ENCODE results near the gene OGFR.

DNA sequence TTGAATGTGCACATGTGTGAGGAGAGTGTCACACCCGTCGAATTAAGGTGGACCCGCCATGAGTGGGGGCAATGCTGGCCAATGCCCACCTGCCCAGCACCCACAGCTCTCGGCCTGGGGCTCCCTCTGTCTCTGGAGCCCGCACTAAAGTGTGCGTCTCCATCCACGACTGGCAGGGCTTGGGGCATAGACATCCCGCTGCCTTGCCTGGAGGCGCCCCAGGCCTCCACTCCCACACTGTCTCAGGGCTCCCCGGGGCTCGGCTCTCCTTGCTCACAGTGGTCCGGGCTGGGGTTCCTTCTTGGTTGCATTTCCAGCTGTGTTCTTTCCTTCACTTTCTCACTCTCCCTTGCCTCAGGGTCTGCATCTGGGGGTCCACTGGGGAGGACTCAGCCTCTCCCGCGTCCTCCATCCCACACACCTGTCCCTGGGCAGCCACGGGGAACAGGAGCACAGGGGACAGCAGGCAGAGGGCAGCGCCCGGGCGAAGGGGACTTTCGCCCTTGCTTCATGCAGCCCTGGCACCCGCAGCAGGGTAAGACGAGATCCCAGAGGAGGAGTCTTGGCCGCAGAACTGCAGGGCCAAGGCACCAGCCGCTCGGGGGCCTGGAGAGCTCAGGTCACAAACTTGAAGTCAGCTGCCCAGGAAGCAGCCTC, 28.5 kb upstream of the OGFR start:
- TF ChIP-seq, protein P1, sequence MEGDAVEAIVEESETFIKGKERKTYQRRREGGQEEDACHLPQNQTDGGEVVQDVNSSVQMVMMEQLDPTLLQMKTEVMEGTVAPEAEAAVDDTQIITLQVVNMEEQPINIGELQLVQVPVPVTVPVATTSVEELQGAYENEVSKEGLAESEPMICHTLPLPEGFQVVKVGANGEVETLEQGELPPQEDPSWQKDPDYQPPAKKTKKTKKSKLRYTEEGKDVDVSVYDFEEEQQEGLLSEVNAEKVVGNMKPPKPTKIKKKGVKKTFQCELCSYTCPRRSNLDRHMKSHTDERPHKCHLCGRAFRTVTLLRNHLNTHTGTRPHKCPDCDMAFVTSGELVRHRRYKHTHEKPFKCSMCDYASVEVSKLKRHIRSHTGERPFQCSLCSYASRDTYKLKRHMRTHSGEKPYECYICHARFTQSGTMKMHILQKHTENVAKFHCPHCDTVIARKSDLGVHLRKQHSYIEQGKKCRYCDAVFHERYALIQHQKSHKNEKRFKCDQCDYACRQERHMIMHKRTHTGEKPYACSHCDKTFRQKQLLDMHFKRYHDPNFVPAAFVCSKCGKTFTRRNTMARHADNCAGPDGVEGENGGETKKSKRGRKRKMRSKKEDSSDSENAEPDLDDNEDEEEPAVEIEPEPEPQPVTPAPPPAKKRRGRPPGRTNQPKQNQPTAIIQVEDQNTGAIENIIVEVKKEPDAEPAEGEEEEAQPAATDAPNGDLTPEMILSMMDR (conservative IDR thresholded peaks at IDR 0.05; ENCODE audit: low read depth in 2 of 2), result no peak
- no peak for TF ChIP-seq EZH2 (IDR thresholded peaks at IDR 0.05; ENCODE audit: low read depth, unreplicated experiment)
- TF ChIP-seq POLR2AphosphoS5 (IDR thresholded peaks at IDR 0.05; ENCODE audit: low read depth), result no peak

All from GM23338 (cell line).